Renal cortex interstitium (tissue), 11 donors: Measurements from ENCODE around the gene CACNA1C. TPM values are rescaled to one million over a fixed set of nuclear protein-coding genes. Genes with fewer than 3 reads are reported as not detected.
A peak's percentile ranks its signal among the peaks of the same experiment; 100 is the strongest.

Experiments
- DNase-seq, 11 donors: peaks; one replicate each; pipeline ENCODE4 v3.0.0-alpha.2; 2013; ENCODE audit warnings: low read depth in 9 of 11, low spot score in 4 of 11; ENCODE audit errors: extremely low read depth in 1 of 11
- polyA plus RNA-seq, 3 donors: library from polyadenylated mRNA; unstranded; fragments of 120-200 nt; gene quantifications; one replicate each; pipeline ENCODE4 v1.2.1, GENCODE V29; 2013; ENCODE audit not compliant: insufficient read length in 3 of 3

The CACNA1C gene
- polyA plus RNA-seq, 3 donors, result 7.2 to 13.1 (median 7.8) TPM

GRCh38 chr12:2236506-2237294 is 183.9 kb downstream of the CACNA1C start:
- no peak for DNase-seq

DNA sequence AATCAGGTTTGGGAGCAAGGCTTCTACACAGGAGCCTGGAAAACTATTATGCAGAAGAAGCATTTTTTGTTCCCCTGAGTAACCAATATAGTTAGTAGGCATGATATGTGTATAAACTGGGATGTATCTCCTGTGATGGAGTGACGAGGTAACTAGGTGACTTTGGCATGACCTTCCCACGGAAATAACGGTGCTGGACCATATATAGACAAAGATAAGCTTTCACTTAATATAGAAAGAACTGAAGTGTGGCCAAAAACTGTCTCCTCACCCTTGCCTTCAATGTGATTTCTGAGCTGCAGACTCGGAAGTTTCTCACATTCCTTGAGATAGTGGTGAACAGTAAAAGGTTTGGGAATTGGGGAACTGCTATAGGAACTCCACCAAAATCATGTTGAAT is 185.3 kb downstream of the CACNA1C start:
- no peak for DNase-seq

DNA sequence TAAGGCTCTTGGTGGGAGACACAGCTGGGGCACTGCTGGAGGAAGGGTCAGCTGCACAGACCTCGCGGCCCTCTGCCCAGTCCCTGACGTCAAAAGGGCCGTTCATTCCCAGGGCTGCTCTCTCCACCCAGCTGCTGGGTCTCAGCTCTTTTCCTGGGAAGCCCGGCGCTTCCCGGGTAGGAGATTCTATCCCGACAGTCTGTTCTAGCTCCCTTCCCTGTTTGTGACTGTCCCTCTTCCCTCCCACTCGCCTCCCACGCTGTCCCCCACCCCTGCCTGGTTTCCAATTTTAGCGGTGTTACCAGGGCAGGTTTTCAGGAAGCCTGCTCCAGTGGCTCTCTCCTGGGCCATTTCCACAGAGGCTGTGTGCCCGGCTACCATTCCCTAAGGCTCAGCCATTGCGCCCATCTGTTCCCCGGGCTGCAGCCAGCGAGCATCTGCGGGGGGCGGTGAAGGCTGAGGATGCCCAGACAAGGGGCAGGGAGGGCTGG is 186.6 kb downstream of the CACNA1C start:
- DNase-seq, result peak in 1 of 11 donors; percentile 30

GRCh38 chr12:2240390-2240789 is 187.6 kb downstream of the CACNA1C start:
- no peak for DNase-seq

DNA sequence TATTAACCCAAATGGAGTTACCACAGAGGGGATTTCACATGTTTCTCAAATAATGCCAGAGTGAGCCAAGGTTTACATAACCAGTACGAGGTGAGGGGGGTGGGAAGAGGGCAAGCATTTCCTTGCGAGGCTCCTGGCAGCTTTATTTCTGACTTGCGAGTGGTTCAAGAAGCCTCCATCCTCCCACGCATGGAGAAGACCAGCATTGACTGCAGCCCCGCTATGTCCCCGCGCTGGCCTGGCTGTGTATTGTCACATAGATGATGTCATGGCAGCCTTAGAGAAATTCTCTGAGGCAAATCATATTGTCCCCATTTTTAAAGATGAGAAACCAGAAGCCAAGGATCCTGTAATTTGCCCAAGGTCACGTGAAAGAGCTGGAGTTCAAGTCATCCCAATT is 188.2 kb downstream of the CACNA1C start:
- no peak for DNase-seq

DNA sequence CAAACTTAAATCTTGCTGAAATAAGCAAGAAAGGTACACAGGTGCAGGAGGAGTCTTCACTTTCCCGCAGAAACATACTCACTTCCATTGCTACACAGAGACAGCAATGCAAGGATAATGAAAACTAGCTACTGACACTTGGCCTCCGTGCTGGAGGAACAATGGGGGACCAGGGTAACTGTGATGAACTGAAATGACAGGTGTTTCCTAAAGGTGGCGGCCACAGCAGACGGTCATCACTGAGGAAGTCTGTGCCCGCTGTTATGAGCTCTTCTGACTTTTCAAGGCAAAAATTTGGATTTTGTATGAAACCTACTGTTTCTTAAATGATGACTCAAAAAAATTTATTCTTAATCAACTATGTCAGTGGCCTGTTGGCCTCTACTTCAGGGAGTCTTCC is 189.4 kb downstream of the CACNA1C start:
- no peak for DNase-seq

DNA sequence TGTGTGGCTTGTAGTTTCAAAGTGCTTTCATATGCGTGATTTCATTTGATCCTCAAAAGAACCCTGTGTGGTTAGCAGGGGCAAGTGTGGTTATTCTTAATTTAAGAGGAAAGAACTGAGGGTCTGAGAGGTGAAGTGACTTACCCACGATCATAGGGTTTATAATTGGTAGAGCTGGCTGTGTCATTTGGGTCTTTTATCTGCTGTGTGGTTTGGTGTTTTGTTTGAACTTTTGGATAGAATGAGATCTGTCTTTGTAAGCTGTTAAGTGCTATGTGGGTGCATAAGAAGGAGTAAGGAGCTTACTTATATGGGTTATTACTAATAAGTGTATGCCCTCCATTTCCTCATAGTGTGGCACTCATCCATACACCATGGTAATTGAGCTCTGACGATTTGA is 190.0 kb downstream of the CACNA1C start:
- DNase-seq, result no peak

GRCh38 chr12:2243275-2243674 is 190.5 kb downstream of the CACNA1C start:
- DNase-seq, result no peak

- no peak for DNase-seq
Observed at GRCh38 chr12:2244013-2244861, 191.4 kb downstream of the CACNA1C start.

DNA sequence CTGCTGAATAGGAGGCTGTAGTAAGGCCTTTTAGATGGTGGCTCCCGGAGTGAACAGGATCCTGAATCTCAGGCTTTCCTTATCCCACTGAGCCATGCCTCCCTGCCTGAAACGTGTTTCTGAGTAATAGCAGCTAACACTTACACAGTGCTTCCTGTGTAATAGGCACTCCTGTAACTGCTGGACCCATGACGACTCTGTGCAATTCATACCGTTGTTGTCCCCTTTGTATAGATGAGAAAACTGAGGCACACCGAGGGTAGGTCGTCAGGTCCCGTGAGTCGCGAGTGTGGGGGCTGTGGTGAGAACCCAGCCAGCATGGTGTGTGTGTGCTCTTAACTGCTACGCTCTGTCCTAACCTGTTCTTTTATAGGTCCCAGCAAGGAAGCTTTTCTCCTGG is 193.6 kb downstream of the CACNA1C start:
- no peak for DNase-seq

- DNase-seq, result no peak
Observed at GRCh38 chr12:2247120-2247519, 194.3 kb downstream of the CACNA1C start.

DNA sequence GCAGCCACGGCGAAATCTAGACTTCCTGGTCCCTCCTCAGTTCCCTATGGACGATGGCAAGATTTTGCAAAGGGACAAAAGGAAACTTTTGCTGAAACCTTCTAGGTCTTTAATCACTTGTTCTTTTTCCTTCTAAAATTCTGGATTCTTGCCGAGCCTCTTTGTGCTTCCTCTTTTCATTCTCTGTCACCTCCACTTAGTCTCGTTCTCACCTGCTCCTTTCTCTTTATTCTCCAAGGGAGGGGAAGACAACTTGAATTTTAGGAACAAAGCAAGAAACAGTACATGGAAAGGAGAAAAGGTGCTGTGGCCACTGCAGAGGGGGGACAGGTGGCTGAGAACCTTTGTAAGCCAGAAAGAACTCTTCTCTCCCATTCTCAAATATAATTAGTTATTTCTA is 194.8 kb downstream of the CACNA1C start:
- no peak for DNase-seq

DNA sequence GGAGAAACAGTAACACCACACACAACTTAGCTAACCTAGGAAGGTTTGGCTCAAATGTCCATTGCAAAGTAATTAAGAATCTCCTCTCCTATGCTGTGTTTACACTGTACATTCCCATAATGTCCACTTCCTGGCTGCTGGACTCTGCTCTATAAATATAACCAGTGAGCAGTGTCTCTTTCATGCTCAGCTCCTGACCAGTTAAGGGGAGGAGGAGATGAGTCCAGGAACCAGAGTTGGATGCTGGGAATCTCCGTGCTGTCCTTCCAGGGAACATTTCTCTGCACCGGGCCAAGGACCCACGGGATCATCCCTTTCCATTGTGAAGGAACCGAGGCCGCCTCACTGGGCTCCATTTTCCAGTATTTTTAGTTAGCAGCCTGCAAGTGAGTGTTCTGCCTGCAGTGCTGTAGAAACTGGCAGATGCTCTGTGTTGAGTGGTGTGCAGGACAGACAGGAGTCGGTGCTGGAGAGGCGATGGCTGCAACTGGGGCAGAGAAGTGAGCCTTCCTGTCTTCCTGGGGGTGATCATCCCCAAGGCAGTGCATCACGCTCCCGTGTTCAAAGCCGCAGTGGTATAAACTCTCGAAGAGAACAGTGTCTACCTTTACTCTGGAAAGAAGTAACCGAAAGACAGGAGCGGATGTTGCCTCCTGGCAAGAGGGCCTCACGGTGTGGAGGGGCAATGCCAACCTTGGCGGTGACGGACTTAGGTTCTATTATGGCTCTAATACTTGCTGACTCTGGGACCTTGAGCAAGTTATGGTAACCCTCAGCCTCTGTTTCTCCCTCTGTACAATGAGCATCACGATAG is 195.5 kb downstream of the CACNA1C start:
- no peak for DNase-seq

DNA sequence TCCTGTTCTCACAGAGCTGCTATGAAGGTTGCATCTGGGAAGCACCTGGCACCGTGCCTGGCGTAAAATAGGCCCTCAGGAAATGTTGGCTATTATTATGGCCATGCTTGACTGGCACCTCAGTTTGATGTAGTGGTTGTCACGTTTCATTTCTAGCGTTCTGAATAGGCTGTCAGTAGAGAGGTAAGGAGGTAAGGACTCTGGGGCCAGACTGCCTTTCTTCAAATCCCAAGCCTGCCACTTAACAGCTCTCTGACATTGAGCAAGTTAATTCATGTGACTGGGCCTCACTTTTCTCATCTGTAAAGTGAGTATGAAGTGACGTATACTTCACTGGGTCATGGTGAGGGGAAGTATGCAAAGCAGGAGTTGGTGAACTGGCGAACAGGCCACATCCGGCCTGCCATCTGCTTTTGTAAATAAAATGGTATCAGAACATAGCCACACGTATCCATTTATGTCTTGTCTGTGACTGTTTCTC is 196.2 kb downstream of the CACNA1C start:
- DNase-seq, result no peak

- no peak for DNase-seq
Observed at GRCh38 chr12:2250797-2251196, 198.0 kb downstream of the CACNA1C start.

- DNase-seq, result peak in 1 of 11 donors; percentile 37
Observed at GRCh38 chr12:2251526-2252209, 198.9 kb downstream of the CACNA1C start.

DNA sequence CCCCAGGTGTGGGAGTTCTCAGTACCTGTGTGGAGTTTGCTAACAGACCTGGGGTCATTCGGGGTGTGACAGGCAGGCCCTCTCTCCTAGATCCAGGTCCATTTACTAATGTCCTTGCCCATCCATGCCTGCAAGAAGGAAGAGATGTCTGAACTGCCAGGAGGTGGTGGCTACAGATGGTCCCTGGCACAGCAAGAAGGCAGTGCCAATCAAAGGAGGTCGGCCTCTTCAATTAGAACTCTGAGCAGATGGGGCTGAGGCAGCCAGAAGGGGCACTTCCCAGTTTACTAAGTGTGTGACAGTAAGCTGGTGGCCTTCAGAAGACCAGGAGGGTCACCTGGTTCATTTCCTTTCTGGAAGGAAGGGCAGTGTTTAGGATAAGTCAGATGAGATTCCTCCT is 202.5 kb downstream of the CACNA1C start:
- DNase-seq, result no peak

DNA sequence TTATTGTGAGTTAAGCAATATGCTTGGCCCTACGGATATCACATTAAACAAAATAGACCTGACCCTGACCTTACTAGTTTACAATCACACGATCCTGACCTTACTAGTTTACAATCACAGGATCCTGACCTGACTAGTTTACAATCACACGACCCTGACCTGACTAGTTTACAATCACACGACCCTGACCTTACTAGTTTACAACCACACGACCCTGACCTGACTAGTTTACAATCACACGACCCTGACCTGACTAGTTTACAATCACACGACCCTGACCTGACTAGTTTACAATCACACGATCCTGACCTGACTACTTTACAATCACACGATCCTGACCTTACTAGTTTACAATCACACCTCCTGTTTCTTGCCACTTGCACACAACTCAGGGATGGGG is 202.9 kb downstream of the CACNA1C start:
- DNase-seq, result peak in 3 of 11 donors; percentile 58 to 72 (median 59)

GRCh38 chr12:2256453-2256852 is 203.7 kb downstream of the CACNA1C start:
- no peak for DNase-seq
